C4-2B (cell line): Measurements from ENCODE around the gene ZFYVE1.

Experiments
- H3K27ac ChIP-seq: fragments of 450-650 bp; 2 replicates; pipeline ENCODE4 v1.5.1; 2017
- ZFX ChIP-seq: fragments of 450-650 bp; IDR thresholded peaks from 2 replicates; pipeline ENCODE4 v1.6.1; 2017
- TF ChIP-seq, protein P1 (sequence below): fragments of 450-650 bp; conservative IDR thresholded peaks from 2 replicates; pipeline ENCODE4 v1.5.1; 2017; ENCODE audit warnings: mild to moderate bottlenecking

ZFYVE1 gene

GRCh38 chr14:72921396-72921795 is 105.5 kb downstream of the ZFYVE1 start:
- TF ChIP-seq ZFX, result no peak
- TF ChIP-seq, protein P1, sequence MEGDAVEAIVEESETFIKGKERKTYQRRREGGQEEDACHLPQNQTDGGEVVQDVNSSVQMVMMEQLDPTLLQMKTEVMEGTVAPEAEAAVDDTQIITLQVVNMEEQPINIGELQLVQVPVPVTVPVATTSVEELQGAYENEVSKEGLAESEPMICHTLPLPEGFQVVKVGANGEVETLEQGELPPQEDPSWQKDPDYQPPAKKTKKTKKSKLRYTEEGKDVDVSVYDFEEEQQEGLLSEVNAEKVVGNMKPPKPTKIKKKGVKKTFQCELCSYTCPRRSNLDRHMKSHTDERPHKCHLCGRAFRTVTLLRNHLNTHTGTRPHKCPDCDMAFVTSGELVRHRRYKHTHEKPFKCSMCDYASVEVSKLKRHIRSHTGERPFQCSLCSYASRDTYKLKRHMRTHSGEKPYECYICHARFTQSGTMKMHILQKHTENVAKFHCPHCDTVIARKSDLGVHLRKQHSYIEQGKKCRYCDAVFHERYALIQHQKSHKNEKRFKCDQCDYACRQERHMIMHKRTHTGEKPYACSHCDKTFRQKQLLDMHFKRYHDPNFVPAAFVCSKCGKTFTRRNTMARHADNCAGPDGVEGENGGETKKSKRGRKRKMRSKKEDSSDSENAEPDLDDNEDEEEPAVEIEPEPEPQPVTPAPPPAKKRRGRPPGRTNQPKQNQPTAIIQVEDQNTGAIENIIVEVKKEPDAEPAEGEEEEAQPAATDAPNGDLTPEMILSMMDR, result no peak
- no peak overlapping the region for H3K27ac ChIP-seq

- H3K27ac ChIP-seq, result no peak overlapping the region
- no peak for TF ChIP-seq ZFX
- TF ChIP-seq, protein P1, result no peak; the same call in 1 of the 2 replicates
Observed at GRCh38 chr14:72920008-72920407, 106.9 kb downstream of the ZFYVE1 start.
